Fibroblast of mammary gland (primary cell): ENCODE data around the gene PARP1.

Source experiments
- DNase-seq: peaks from one replicate; pipeline ENCODE4 v3.0.0-alpha.2; 2010; ENCODE audit warnings: low read depth
- H3K4me3 ChIP-seq: 2 replicates; pipeline ENCODE4 v1.5.1; 2011; ENCODE audit warnings: low read depth, mild to moderate bottlenecking, low read length, moderate library complexity; ENCODE audit not compliant: control insufficient read depth
- CTCF ChIP-seq: conservative IDR thresholded peaks from 2 replicates; pipeline ENCODE4 v1.5.1; 2011; ENCODE audit warnings: low read depth, low read length, inconsistent platforms; ENCODE audit not compliant: control insufficient read depth, insufficient read depth

The PARP1 gene

DNA sequence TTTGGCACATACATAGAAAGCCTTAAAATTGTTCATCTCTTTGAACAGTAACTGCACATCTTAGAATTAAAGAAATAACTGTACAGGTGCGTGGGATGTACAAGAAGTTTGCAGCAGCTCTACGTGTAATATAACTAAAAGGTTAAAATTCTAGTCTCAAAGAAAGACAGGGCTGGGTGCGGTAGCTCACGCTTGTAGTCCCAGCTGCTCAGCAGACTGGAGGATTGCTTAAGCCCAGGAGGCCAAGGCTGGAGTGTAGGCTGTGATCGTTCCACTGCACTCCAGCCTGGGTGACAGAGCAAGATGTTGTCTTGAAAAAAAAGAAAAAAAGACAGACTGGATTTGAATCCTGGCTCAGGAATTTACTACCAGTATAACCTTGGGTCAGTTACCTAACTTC is 13.4 kb downstream of the PARP1 start:
- TF ChIP-seq CTCF = no peak
- DNase-seq = no peak

GRCh38 chr1:226390681-226391080 is 17.2 kb downstream of the PARP1 start:
- TF ChIP-seq CTCF = no peak
- no peak overlapping the region for H3K4me3 ChIP-seq
- DNase-seq = no peak

More for the DNA sequence above, 13.4 kb downstream of the PARP1 start:
- H3K4me3 ChIP-seq = no peak overlapping the region

GRCh38 chr1:226388131-226388530 is 19.8 kb downstream of the PARP1 start:
- TF ChIP-seq CTCF = no peak
- no peak for DNase-seq
- H3K4me3 ChIP-seq = no peak overlapping the region

GRCh38 chr1:226384717-226385116 is 23.2 kb downstream of the PARP1 start:
- no peak for DNase-seq
- no peak for TF ChIP-seq CTCF

GRCh38 chr1:226384040-226384439 is 23.9 kb downstream of the PARP1 start:
- no peak overlapping the region for H3K4me3 ChIP-seq
- DNase-seq = no peak
- TF ChIP-seq CTCF = no peak

More at GRCh38 chr1:226384717-226385116, 23.2 kb downstream of the PARP1 start:
- H3K4me3 ChIP-seq = no peak overlapping the region

GRCh38 chr1:226382030-226382429 is 25.9 kb downstream of the PARP1 start:
- no peak for TF ChIP-seq CTCF
- no peak for DNase-seq
- no peak overlapping the region for H3K4me3 ChIP-seq
